ENCODE results near the gene NUAK2.

Gene NUAK2

GRCh38 chr1:205319081-205320018, 2.2 kb downstream of the NUAK2 start:
- no peak for DNase-seq (ENCODE audit: low read depth in 2 of 2)

DNA sequence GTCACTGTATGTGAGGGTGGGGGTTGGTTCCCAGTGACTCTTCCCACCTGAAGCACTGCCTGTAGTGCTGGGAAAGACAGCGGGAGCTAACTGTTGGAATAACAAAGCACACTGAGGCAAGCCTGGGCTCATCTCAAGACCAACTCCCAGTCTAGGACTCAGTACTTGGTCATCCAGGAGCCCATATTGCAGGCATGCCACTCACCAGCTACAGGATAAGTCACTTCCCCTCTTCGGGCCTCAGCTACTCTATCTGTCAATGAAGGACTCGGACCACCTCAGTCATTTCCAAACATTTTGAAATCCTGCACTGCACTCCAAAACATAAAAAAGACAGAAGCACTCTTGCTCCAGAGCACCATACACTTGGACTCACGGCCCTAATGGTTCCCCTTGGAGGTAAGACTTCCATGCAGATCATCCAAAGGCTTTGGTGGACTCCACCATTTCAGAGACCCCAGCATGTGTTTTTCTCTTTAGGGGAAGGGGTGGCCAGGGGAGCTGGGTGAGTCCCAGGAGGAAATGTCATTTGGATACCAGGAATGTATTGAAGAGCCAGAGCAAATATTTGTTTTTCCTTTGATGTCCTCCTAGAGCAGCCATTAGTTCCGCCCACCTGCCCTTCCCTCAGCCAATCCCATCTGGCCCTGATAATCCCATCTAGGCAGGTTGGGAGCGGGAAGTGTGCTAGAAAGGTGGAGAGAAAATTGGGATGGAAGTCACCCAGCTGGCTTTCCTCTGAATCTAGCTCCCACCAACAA, 3.1 kb downstream of the NUAK2 start:
- DNase-seq (ENCODE audit: low read depth in 2 of 2), result no peak

DNA sequence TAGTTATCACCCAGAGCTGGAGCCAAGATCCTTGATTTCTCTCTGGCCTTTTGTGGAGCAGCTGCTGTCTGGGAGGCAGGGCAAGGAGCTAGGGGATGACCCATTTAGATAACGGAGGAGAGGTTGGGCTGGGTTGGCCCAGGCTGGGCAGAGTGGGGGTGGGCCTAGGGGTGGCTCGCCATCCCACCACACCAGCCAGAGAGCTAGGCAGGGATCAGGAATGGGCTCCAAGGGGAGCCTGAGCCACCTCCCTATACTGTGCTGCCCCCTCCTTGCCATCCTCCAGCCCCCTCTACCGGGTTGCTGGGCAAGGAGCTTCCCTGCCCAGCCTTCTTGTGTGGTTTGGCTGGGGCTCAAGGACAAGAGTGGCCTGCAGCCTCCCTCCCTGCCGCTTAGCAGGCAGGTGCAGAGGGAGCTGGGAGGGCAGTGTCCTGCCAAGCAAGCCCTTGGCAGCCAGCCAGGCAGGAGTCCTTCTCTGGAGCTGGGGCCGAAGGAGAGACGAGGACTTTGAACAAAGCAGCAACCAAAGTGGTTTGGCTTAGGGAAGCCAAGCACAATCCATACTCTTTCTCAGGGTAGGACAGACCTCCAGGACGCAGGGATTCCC, 4.1 kb downstream of the NUAK2 start:
- DNase-seq (ENCODE audit: low read depth in 2 of 2), result no peak

GRCh38 chr1:205316161-205316566, 5.4 kb downstream of the NUAK2 start:
- DNase-seq (ENCODE audit: low read depth in 2 of 2), result no peak

DNA sequence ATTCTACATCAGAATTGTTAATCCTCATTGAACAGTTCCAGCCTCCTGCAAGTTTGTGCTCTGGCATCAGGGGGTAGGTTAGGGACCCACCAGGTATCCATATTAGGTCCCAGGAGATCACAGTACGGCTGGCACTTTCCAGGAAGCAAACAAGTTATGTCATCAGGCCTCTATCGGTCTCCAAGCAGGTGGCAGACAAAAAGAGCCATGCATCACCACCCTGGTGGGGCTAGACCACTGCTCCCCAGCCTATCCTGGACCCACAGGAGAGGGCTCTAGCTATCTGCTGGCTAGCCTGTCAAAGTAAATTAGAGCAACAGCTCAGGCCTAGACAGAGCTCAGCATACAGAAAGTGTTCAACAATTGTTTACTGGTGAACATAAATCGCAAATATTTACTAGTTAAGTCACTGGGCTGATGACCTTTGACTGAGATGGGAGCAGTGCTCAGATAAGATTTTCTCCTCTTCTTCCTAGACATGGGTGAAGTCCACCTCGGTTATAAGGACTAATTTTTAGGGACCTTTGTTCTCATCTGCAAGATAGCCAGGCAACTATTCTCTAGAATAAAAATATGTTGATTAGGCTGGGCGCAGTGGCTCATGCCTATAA, 6.4 kb downstream of the NUAK2 start:
- no peak for DNase-seq (ENCODE audit: low read depth in 2 of 2)

- DNase-seq (ENCODE audit: low read depth in 2 of 2), result no peak
Observed at GRCh38 chr1:205313563-205314308, 7.8 kb downstream of the NUAK2 start.

DNA sequence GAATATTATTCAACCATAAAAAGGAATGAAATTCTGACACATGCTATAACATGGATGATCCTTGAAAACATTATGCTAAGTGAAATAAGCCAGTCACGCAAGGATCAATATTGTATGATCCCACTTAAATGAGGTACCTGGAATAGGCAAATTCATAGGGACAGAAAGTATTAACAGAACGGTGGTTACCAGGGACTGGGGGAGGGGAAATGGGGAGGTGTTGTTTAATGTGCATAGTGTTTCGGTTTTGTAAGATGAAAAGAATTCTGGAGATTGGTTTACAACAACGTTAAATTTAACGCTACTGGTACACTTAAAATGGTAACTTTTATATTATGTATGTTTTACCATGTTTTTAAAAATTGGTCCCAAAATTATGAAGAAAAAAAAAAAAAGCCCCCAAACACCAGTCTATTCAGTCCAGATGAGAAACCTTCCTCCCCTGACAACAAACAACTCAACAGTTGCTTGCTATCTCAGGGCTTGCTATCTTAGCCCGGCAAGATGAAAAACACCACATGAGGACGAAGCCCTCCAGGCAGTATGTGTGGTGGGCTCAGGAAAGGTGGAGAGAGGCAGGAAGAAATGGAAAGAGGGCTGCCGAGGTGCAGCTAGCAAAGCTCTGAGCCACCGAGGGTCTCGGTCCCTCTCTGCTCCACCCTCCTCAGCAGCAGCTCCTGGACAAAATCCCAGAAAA, 8.5 kb downstream of the NUAK2 start:
- no peak for DNase-seq (ENCODE audit: low read depth in 2 of 2)

DNA sequence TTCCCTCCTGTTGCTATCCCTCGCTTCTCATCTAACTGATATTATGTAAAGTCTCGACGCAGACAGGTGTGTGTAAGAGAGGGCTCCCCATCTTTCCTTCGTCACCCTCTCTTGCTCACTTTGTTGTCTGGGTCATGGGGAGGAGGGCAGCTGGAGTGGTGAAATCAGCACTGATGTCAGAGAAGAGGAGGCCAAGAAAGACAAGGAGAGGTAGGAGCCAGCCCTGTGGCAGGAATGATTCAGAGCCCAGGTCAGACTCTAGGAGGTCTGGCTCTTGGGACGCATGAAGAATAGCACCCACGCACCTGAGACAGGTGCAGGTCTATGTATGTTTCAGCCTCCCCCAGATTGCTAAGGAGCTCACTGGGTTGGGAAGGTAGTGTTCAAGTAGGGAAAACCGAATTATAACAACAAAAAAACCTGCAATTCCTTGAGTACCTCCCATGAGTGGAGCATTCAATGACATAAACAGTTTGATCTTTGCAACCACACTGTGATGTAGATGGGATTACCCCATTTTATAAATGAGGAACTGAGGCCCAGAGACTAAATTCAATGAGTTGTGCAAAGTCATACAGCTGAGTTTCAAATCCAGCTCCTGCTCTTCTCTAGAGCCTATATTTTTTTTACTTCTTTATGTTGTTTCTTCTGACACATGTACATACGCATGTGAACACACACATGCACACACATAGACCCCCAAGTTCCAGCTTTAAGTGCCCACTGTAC, 10.4 kb downstream of the NUAK2 start:
- DNase-seq (ENCODE audit: low read depth in 2 of 2), result no peak

GRCh38 chr1:205309741-205310140, 11.8 kb downstream of the NUAK2 start:
- DNase-seq (ENCODE audit: low read depth in 2 of 2), result no peak

GRCh38 chr1:205306929-205307566, 14.5 kb downstream of the NUAK2 start:
- no peak for DNase-seq (ENCODE audit: low read depth in 2 of 2)

DNA sequence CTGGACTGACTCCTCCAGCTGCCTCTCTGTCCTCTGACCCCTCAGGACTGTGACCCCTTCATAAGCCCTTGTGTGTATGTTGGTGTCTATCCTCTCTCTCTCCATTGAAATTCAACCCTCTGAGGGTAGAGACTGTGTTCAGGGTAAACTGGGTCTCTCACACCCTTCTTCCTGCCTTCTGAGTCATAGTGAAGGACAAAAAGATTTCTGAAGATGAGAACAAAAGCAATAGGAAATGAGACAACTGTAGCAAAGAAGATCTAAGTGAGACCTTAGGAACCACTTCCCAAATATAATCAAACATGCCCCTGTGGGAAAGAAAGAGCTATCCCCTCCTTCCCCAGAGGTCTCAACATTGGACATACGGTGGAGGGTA, 16.9 kb downstream of the NUAK2 start:
- no peak for DNase-seq (ENCODE audit: low read depth in 2 of 2)

DNA sequence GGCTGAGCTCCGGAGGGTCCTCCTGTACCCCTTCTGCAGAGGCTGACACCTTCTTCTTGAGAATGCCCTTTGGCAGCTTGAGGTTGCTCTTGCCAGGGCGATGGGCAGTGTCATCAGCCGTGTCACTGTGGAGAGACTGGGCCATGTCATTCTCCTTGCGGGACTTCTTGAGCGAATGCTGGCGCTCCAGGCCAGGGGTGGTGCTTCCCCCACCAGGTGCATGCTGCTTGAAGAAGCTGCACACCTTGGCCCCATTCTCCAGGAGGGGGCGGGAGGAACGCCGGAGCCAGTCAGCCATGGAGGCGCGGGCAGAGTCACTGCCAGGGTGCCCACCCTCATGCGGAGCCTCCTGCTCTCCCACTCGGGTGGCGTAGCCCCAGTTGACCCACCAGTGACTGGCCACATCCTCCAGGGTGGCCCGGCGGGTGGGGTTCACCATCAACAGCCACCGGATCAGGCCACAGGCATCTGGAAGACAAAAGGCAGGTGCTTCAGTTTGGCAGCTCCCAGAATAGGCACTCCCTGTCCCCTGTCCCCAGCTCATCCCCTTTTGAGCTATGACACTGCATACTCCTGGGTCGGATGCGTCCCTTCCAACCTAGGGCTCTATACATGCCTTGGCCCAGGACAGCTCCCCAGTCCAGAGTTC, 17.4 kb downstream of the NUAK2 start:
- DNase-seq (ENCODE audit: low read depth in 2 of 2), result no peak

DNA sequence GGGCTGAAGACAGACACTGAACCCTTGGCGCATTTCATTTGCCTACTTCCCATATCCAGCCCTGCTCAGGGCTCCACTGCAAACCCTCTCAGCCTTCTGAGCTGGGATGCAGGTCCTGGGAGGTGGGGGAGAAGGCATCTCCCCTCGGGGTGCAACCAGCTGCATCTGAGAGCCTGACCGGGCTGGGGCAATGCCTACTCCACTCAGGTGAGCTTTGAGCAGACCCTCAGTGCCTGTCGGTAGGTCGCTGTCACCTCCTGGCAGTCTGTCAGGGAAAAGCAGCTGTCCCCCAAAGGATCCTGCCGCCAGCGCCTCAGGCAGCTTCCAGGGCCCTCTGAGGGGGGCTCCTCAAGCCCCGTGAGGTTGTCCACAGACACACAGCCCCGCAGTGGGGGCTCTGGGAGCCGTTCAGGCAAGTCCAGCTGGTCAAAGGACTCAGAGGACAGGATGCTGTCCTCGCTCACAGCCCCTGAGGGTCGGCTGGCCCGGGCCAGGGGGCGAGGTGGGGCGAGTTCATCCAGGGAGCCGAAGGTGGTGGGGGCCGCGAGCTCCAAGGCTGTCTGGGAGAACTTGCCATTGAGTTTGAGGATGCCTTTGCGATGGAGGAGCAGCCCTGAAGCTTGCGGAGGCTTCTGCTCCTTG, 18.2 kb downstream of the NUAK2 start:
- DNase-seq (ENCODE audit: low read depth in 2 of 2), result no peak

DNA sequence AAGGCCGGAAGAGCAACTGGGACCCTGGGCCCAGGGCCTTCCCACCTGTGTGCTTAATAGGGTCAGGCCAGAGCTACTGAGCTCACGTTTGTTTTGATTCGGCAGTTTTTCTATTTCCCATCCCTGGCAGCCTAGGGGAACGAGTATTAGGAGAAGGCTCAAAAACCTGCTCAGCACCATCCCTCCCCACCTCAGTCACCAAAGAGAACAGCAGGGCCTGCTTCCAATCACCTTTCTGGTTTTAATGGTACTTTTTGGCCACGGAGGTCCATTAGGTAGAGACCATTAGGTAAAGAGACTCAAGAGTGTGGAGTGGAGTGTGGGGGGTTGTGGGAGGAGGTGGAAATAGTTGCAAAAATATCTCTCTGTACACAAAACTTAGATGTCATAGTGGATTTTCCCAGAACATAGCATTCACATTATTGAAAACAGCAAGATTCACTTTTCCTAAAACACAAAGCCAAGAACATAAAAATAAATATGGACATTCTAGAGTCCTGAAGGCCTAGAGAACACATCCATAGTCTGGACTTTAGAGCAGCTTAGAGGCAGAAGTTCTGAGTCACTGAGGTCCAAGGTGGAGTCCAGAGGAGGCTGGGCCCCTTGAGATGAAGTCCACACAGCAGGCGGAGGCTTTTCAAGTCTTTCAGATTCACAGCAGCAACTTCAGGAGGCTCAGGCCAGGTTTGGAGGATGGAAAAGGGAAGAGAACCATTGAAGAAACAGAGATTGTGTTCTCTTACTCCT, 19.5 kb downstream of the NUAK2 start:
- DNase-seq (ENCODE audit: low read depth in 2 of 2), result no peak

DNA sequence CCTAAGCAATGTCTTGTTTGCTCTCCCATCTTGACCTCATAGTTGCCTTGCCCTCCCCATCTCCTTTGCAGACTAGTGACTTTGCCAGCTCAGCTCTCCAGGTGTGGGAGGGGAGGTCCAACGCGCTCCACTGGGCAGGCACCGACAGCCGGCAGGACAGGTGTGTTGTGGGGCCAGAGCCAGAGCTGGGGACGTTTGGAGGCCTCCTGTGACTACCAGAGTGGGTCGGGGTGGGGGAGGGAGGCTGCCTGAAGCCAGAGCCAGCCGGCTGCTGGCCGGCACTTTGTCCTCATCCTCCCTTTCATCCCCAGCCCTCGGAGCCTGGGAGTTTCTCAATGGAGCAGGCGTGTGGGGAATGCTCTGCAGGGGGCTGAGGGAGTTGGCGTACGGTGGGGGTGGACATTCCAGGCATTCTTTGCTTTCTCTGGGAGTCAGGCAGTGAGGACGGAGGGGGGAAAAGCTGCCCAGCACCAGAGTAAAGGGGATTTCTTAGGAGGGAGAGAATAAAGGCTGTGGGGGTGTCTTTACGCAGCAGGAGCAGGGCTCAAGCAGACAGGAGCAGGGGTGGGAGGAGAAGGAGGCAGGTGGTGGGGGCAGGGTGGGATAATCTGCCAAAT, 20.2 kb downstream of the NUAK2 start:
- DNase-seq (ENCODE audit: low read depth in 2 of 2), result no peak

GRCh38 chr1:205300149-205300548, 21.4 kb downstream of the NUAK2 start:
- DNase-seq (ENCODE audit: low read depth in 2 of 2), result no peak

DNA sequence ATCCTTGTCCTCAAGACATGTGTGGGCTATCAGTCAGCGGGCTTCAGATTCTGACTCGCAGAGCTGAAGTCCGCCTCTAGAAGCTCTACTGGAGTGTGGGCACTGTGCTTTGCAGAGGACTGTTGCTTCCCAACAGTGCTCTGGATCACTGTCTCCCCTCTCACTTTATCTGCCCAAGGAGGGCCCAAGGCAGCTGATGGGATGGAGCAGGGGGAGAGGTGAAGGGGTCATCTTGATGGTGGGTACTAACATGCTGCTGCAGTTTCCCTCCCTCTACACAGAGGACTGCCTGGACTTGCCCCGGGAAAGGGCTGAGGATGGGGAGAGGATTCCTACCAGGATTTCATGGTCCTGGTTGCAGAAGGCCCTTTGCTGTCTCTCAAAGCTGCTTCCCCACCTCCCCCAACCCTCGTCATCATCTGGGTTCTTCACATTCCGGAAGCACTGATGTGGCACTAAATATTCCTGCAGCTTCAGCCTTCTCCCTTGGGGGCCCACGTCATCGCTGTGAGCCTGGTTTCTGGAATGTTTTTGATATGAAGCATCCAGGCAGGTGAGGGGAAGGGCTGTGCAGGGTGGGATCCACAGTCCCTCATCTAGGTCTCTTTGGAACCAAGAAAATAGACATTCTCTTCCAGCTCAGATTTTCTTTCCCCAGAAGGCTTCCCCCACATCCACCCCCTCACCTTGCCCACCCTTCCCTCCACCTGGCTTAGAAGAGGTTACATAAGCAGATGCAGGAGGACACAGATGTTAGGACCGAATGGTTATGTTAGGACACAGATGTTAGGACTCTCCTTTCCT, 23.2 kb downstream of the NUAK2 start:
- no peak for DNase-seq (ENCODE audit: low read depth in 2 of 2)

All from stimulated activated CD8-positive, alpha-beta memory T cell treated with anti-CD3 and anti-CD28 coated beads, Interleukin-7, amount 100 ng/mL, for 1 hour (primary cell).